Hematopoietic multipotent progenitor cell treated with erythropoietin and hydrocortisone succinate and interleukin-3 and kit ligand, for 8 days (in vitro differentiated cells): Measurements from ENCODE around the gene CPED1.

Experiments
- DNase-seq: peaks from one replicate; pipeline ENCODE4 v3.0.0-alpha.2; 2015

Gene CPED1

DNA sequence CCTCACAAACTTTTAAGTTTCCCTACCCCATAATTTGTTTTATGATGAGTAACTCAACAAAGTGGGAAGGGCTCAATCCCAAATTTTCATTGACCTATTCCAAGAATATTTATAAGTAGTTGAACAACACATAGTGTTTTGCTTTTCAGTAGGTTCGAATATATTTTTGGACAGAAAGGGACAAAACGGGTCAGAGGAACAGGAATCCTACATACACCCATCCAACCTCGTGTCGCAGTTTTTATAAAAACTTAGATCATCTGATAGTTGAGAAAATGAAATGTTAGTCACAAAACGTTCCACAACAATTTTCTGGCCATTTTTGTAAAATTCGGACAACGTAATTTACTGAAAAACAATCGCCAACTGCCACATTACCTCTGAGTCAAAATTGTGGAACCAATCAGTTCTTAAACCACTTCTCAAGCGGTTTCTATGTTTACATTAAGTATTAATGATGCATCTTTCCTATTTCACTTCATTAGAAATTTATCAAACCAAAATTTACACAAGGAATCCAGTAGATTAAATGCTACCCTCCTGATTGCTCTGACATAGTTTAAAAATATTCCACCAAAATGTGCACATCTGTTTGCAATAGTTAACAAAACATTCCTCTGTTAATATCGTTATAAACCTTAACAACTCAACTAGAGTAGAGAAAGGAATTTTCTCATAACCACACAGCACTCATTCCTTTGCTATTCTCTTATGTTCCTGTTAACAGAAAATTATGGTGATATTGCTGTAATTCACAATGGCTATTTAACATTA is 346.6 kb downstream of the CPED1 start:
- DNase-seq, result no peak

DNA sequence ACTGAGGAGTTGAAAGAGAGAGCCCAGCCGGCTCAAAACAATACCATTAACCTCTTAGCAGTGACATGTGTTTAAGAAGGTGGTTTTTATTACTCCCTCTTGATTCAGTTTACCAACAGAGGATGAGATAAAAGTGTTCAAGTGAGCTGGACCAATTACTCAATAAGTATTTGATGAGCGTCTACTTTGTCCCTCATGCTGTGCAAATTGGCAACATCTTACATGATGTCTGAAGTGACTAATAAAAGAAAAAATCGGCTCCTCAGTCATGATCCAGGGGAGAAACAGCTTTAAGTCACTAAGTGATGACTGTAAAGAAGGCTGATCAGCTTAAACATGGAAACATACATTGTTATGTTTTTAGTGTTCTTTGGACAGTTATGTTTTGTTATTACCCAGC is 348.1 kb downstream of the CPED1 start:
- DNase-seq, result no peak

DNA sequence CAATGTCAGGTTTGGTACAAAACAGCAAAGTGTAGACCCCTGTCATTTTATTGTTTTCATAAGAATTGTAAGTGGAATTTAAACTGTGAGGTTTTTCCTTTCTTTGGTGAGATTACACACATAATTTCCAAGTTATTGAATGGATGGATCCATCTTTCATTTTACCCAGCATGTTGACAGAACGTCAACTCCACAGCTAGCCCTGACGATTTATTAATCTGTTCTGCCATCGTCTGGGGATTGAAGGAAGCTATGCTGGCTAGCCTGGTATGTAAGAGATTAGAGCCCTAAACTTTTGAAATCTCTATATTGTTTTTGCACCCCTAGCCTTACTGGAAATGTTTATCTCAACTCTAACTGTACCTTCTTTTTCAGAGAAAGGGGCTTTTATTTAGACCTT is 348.9 kb downstream of the CPED1 start:
- no peak for DNase-seq

DNA sequence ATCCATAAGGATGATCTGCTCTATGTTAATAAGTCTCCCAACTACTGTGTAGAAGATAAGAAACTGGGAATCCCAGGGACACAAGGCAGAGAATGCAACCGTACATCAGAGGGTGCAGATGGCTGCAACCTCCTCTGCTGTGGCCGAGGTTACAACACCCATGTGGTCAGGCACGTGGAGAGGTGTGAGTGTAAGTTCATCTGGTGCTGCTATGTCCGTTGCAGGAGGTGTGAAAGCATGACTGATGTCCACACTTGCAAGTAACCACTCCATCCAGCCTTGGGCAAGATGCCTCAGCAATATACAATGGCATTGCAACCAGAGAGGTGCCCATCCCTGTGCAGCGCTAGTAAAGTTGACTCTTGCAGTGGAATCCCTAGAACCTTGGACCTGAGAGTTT is 350.6 kb downstream of the CPED1 start:
- no peak for DNase-seq

DNA sequence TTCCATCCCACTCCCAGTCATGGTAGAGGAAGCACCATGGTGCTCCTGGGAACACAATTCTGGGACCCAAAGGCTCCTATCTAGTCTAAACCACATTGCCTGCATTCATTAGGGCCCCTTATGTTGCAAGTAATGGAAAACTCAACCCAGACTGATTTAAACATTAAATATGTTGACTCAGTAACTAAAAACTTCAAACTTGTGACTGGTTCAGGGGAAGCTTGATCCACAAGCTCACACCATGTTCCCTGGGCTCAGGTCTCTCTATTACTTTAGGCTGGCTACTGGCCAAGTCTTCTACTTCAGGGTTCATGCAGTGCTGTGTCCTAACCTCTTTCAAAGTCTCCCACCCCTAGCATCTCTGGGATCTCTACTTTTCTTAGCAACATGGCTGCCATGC is 353.4 kb downstream of the CPED1 start:
- DNase-seq, result no peak

DNA sequence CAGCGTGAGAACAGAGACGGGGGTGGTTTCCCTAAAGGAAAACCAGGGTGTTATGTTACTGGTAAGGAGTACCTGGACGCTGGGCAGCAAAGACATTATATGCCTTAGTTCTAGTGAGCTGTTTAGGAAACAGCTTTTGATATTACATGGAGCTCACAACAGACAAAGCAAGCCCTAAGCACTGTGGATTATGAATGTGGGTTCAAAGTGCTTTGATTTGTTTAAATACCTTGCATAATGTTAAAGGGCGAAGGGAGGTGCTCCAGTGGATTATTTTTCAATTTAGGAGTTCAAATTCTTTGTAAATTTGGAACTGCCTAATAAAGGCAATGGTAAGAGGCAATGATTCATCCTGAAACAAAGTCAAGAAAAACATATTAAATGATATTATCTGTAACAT is 354.1 kb downstream of the CPED1 start:
- DNase-seq, result no peak

DNA sequence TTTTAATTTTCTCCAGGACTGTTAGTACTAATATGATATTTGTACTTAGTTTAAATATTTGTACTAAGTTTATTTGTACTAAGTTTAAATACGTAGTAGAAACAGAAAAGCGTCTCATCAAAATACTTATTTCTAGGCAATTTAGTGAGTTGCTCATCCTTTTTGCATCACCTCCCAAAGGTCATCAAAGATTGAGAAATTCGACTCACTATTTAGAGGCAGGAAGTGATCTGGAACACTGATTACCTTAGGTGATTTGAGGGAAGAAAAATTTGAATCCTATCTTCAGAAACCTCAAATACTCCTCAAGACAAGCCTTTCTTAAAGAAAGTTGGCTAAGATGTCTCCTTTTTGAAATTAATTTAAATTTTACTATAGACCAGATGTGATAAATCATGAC is 354.8 kb downstream of the CPED1 start:
- DNase-seq, result no peak

DNA sequence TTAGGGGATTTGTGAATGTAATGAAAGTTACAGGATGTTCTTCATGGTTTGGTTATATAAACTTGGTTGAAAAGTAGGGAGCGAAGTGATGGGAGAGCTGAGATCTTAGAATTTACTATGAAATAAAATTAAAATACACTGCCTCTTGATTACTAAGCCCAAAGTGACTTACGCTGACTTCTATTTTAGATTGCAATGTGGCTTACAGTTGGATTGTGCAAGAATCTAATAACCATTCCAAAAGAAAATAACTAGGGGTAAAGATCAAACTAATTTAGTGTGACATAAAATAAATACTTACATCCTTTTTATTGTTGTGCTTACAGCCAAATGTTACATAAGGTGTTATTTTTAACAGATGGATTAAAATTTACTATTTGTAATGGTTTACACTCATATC is 355.6 kb downstream of the CPED1 start:
- DNase-seq, result no peak

DNA sequence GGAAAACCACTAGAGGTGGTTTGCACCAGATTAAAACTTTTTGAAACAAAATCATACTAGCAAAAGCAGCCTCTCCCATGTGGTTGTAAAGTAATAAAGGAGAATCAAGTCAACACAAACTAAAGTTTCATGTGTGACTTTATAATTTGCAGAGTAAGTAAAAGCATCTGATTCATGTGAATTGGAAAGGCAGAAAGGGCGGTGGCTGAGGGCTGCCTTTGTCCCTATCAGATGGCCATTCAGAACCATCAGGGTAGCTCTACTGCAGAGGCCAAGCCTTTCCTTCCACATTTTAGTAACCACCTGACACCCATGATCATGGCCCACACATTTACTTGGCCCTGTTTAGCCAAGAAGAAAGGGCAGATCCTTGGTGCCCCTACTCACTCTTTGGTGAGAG is 356.0 kb downstream of the CPED1 start:
- no peak for DNase-seq
